Hepatic stellate cell (primary cell): ENCODE data around the gene PNLIPRP1.

Source experiments
- DNase-seq: peaks from one replicate; pipeline ENCODE4 v3.0.0; 2011; ENCODE audit warnings: low spot score

The PNLIPRP1 gene

GRCh38 chr10:116631871-116632295, 41.1 kb downstream of the PNLIPRP1 start:
- DNase-seq, result no peak

- DNase-seq, result no peak
Measured at GRCh38 chr10:116632596-116633215, 41.9 kb downstream of the PNLIPRP1 start.

- DNase-seq, result no peak
Measured at GRCh38 chr10:116633216-116633600, 42.4 kb downstream of the PNLIPRP1 start.

- no peak for DNase-seq
Measured at GRCh38 chr10:116634126-116634975, 43.6 kb downstream of the PNLIPRP1 start.

GRCh38 chr10:116636385-116636784, 45.6 kb downstream of the PNLIPRP1 start:
- DNase-seq, result no peak

- DNase-seq, result no peak
Measured at GRCh38 chr10:116636976-116637375, 46.2 kb downstream of the PNLIPRP1 start.

GRCh38 chr10:116637830-116638229, 47.1 kb downstream of the PNLIPRP1 start:
- DNase-seq, result no peak

- DNase-seq, result no peak
Measured at GRCh38 chr10:116646502-116646901, 55.7 kb downstream of the PNLIPRP1 start.

- no peak for DNase-seq
Measured at GRCh38 chr10:116648903-116649302, 58.1 kb downstream of the PNLIPRP1 start.

- no peak for DNase-seq
Measured at GRCh38 chr10:116653885-116654284, 63.1 kb downstream of the PNLIPRP1 start.

- DNase-seq, result no peak
Measured at GRCh38 chr10:116654816-116655215, 64.1 kb downstream of the PNLIPRP1 start.

GRCh38 chr10:116655568-116655967, 64.8 kb downstream of the PNLIPRP1 start:
- DNase-seq, result no peak

GRCh38 chr10:116656044-116656443, 65.3 kb downstream of the PNLIPRP1 start:
- no peak for DNase-seq

GRCh38 chr10:116657863-116658551, 67.2 kb downstream of the PNLIPRP1 start:
- DNase-seq, result no peak
